Measurements from ENCODE around the gene AMER2. TPM values are rescaled to one million over a fixed set of nuclear protein-coding genes. Genes with fewer than 3 reads are reported as not detected.
"Not testable (repeated sequence)": the region's sequence is repeated elsewhere in the genome, so short reads cannot be mapped to it uniquely, and the experiment has no call there.

The AMER2 gene
- total RNA-seq, 1 donor: not detected

DNA sequence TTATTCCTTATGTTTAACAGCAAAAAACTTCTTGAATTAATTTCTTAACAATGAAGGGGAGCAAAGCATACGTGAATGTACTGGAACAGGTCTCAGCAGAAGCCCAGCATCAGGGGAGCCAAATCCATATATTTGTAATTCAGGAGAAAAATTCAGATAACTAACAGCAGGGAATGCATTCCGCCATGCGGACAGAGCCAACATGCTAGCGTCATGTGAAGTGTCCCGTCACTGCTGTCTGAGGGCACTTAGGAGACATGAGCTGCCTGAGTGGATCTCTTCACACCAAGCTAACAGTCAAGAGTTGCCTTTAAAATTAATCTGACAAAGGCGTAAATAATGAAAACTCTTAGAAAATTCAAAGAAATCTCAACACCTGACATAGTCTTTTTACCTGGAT lies 6.4 kb downstream of the AMER2 start:
- no peak for DNase-seq (ENCODE audit: low read depth)
- no peak overlapping the region for H3K4me3 ChIP-seq (ENCODE audit: low read depth, low read length)
- TF ChIP-seq, protein P1, sequence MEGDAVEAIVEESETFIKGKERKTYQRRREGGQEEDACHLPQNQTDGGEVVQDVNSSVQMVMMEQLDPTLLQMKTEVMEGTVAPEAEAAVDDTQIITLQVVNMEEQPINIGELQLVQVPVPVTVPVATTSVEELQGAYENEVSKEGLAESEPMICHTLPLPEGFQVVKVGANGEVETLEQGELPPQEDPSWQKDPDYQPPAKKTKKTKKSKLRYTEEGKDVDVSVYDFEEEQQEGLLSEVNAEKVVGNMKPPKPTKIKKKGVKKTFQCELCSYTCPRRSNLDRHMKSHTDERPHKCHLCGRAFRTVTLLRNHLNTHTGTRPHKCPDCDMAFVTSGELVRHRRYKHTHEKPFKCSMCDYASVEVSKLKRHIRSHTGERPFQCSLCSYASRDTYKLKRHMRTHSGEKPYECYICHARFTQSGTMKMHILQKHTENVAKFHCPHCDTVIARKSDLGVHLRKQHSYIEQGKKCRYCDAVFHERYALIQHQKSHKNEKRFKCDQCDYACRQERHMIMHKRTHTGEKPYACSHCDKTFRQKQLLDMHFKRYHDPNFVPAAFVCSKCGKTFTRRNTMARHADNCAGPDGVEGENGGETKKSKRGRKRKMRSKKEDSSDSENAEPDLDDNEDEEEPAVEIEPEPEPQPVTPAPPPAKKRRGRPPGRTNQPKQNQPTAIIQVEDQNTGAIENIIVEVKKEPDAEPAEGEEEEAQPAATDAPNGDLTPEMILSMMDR (IDR thresholded peaks at IDR 0.05; ENCODE audit: insufficient read depth, low read depth, low read length): no peak

DNA sequence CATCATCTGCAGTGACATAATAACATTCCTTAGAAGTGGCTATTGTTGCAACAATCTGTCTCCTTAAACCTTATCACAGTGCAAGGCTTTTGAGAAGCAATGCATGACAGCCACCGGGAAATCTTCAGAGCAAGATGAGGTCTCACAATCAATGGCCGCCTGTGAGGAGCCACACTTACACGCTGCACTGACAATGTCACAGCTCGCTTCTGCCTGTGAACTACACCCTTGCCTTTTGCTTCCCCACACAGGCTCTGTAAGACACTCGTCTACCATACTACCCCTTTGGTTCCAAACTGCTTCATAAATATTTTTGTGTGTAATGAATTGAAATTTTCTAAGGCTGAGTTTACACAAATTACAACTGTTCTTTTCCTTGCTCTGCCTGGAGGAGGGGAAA lies 6.9 kb downstream of the AMER2 start:
- H3K4me3 ChIP-seq (ENCODE audit: low read depth, low read length); DNase-seq (ENCODE audit: low read depth): not testable (repeated sequence)

DNA sequence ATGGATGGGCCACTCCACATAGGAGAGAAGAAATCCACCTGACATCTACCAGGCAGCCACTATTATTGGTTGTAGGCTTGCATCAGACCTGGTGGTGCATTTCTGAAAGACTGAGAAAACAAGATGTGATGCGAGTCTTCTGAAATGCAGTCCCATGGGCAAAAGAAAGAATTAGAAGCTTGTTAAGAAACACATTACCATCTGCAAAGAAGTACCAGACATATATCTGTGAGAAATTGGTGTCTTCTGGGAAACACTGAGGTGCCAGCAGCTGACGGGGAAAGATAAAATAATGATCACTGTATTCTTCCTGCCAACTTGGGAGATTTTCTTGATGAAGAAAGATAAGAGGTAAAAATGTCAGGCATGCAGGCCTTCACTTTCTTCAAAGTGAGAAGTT lies 14.4 kb downstream of the AMER2 start:
- no peak overlapping the region for H3K4me3 ChIP-seq (ENCODE audit: low read depth, low read length)
- DNase-seq (ENCODE audit: low read depth): no peak
- TF ChIP-seq, protein P1 (IDR thresholded peaks at IDR 0.05; ENCODE audit: insufficient read depth, low read depth, low read length): no peak

DNA sequence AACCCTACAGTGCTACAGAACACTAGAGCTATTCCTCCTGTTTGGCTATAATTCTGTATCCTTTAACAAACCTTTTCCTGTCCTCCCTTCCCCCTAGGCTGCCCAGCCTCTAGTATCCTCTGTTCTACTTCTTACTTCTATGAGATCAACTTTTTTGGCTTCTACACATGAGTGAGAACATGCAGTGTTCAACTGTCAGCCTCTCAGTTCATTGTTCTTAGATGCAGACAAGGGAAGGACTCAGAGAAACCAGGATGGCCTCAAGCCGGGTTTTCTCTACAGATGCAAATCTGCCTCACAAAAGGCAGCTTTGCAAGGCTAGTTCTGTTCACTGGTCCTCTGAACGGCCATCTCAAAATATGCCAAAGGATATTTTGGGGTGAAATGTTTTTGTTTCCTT lies 18.4 kb downstream of the AMER2 start:
- TF ChIP-seq, protein P1 (IDR thresholded peaks at IDR 0.05; ENCODE audit: insufficient read depth, low read depth, low read length): no peak
- no peak overlapping the region for H3K4me3 ChIP-seq (ENCODE audit: low read depth, low read length)
- no peak for DNase-seq (ENCODE audit: low read depth)

DNA sequence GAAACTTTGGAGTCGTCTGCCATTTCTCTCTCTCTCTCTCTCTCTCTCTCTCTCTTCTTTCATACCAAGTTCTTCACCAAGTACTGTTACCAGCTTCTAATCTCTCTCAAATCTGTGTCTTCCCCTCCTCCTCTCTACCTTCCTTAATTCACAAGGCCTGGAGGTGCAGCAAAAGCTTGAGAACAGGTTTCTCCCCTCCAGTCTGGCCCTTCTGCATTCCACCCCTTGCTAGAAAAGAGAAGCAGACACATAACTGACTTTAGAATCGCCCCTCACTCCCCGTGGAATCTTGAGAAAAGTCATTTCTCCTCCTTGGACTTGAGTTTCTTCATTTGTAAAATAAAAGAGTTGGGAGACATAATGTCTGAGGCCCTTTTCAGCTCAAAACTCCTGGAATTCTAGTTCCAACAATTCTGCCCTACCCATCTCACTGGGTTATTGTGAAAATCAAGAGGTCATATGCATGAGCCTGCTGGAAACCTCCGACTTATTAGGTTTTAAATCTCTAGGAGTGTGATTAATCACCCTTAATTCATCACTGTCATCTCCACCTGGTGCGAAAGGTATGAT lies 20.4 kb downstream of the AMER2 start:
- no peak overlapping the region for H3K4me3 ChIP-seq (ENCODE audit: low read depth, low read length)
- DNase-seq (ENCODE audit: low read depth): no peak
- TF ChIP-seq, protein P1 (IDR thresholded peaks at IDR 0.05; ENCODE audit: insufficient read depth, low read depth, low read length): no peak

DNA sequence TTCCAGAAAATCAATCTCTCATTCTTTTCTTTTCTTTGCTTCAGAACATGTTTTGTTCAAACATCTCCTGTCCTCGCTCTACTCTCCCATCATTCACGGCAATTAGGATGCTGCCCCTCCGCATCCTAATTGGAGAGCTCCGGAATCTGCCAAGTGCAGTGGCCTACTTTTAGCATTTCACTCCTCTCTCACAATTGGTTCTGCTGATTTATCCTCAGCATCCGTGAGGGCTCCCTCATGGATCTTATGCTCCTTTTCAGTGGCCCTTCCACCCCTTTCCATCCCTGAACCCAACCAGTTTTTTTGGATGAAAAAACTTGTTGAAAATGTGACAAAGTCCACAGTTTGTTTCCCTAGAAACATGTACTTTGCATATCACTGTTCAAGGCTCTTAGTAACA lies 22.4 kb downstream of the AMER2 start:
- TF ChIP-seq, protein P1 (IDR thresholded peaks at IDR 0.05; ENCODE audit: insufficient read depth, low read depth, low read length): no peak
- no peak overlapping the region for H3K4me3 ChIP-seq (ENCODE audit: low read depth, low read length)
- no peak for DNase-seq (ENCODE audit: low read depth)

DNA sequence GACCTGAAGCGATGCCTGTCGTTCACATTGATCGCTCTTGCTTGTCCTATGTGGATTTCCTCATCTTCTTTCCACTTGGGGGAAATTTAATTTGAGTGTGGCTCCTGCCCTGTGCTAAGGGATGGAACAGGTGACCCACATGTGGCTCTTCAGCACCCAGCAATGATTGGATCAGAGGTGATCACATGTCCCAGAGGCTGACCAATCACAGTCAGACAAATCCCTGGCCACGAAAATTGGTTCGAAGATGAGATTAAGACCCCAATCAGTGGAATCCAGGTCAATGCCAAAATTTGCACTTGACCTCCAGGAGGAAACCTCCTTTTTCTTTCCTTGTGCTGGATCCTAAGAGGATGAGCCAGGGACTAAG lies 23.7 kb downstream of the AMER2 start:
- TF ChIP-seq, protein P1 (IDR thresholded peaks at IDR 0.05; ENCODE audit: insufficient read depth, low read depth, low read length): no peak
- no peak overlapping the region for H3K4me3 ChIP-seq (ENCODE audit: low read depth, low read length)
- no peak for DNase-seq (ENCODE audit: low read depth)

Data from fibroblast of villous mesenchyme (primary cell).